NCI-H82 treated with DMSO at 0.1 percent for 48 hours (cell line): Measurements from ENCODE around the gene PACRG.
A peak's percentile ranks its signal among the peaks of the same experiment; 100 is the strongest.
"Not testable (repeated sequence)": the region's sequence is repeated elsewhere in the genome, so short reads cannot be mapped to it uniquely, and the experiment has no call there.

Experiments used
- DNase-seq: peaks from one replicate; lab custom pipeline; 2025; ENCODE audit not compliant: unreplicated experiment; lab: John Stamatoyannopoulos, UW

Gene PACRG

DNA sequence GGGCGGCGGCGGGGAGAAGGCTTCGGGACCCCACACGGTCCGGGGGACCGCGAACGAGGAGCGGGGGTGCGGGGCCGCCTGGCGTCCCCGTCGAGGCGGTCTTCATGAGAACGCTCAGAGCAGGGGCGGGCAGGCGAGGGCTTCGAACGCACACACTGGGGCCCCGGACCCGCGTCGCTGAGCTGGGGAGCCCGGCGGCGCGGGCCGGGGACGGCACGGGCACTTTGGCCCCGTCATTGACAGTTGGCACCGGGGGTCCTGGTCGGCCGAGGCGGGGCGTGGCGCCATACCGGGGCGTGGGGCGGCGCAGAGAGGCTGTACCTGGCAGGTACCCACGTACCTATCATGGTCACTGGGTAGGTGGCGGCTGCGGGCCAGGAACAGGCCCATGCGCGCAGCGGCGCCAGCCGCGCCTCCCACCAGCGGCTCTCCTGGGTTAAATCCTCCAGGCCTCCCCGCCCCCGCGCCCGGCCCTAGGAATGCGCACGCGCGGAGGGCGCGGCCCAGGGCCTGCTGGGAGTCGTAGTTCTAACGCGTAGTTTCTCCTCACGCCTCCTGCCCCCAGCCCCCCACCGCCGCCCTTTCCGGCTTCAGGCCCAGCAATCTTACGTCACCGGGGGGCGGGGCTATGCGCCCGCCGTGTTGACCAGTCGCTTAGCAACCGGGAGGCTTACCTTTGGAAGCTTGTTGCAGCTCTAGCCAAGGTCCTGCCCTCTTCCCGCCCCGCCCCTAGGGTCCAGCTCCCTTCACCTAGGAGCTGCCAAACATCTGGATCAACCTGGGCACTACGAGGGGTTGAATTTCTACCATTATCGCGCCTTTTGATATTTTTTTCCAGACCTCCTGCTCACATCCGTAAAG, at the start of gene PACRG, which contains the start of gene PRKN:
PACRG (plus strand) TSS at position 653 of the 861 bp plus-strand sequence.
PRKN (minus strand) TSS at position 445 of the 861 bp plus-strand sequence.
- peak; percentile 98 for DNase-seq

GRCh38 chr6:162678896-162679295, 48.9 kb upstream of the PACRG start:
- not testable (repeated sequence) for DNase-seq

GRCh38 chr6:162679681-162680080, 48.1 kb upstream of the PACRG start:
- no peak for DNase-seq

DNA sequence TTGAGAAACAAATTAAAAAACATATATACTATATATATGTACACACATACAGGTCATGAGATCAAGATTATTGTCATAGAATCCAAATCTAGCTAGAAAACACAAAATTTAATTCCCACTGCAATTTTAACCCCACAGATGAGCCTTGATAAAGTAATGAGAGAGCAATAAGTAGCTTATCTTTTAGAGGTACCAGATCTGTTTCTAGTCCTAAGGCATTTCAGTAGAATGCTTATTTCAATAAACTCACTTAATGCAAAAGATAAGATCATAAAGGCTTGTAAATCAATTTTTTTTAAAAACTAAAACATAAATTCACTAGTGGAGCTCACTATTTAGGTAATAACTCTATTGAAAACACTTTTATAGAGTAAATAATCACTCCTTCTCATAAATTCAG, 47.4 kb upstream of the PACRG start:
- DNase-seq = no peak

DNA sequence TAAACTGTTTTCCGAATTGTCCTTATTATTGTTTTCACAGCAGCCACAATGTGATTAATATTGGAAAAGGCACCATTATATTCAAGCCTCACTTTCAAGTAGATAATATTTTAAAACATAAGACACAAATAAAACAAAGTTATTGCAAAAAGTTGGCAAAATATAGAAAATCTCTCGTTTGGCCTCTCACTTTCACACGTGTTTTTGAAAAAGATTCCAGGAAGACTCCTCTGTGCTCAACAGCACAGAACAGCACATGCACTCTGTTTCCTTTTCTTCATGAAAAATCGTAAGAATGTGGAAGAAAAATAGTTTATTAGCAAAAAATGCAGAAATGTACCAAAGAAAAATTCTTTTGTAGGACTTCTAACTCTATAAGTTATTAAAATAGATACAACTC, 46.9 kb upstream of the PACRG start:
- DNase-seq = no peak

GRCh38 chr6:162681447-162681846, 46.3 kb upstream of the PACRG start:
- no peak for DNase-seq

DNA sequence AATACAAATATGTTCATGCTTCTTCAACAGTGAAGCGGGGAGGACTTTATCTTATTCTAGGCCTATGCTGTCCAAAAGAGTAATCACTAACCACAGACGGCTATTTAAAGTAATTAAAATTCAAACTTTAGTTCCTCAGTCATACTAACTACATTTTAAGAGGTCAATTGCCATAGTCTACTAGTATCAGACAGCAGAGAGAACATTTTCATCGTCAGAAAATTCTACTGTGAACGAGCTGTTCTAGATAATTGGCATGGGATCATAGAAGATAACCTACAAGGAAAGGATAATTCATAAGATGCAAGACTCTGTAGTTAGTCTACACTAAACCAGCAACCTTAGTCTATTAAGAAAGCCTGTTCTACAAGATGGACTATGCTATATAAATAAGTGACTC, 44.6 kb upstream of the PACRG start:
- DNase-seq = no peak

GRCh38 chr6:162684052-162684451, 43.7 kb upstream of the PACRG start:
- DNase-seq = no peak

GRCh38 chr6:162684961-162685360, 42.8 kb upstream of the PACRG start:
- no peak for DNase-seq

DNA sequence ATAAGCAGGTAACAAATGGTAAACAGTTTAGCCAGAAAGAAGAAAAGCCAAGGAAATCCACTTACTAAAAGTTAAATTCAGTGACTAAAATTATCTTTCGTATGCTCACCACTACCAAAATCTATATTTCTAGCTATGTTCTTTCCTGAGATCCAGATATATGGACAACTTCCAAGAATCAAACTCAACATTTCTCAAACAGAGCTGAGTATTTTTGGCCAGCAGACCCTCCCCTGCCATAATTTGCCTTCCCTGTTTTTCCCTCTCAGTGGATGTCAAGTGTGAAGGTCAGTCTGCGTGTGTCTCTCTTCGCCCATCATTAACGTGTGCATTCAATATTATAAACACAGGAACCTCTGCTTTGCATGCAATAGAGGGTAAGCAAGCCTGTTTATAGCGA, 42.2 kb upstream of the PACRG start:
- DNase-seq = no peak

GRCh38 chr6:162688751-162689345, 38.9 kb upstream of the PACRG start:
- no peak for DNase-seq

DNA sequence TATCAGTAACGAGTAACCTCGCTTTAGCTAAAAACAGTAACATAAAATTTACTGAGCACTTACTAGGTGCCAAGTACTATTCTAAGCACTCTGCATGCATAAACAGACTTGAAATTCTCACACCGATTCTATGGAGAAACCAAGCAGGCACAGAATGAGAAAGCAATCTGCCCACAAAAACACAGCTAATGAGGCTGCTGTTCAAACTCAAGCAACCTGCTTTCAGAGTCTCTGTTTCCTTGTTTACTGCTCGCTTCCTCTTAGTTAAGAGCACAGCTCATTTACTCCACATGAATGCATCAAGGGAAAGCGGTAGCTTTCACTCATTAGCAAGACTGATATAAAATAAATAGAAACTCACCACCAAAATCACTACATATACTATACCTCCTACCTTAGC, 37.6 kb upstream of the PACRG start:
- DNase-seq = no peak

DNA sequence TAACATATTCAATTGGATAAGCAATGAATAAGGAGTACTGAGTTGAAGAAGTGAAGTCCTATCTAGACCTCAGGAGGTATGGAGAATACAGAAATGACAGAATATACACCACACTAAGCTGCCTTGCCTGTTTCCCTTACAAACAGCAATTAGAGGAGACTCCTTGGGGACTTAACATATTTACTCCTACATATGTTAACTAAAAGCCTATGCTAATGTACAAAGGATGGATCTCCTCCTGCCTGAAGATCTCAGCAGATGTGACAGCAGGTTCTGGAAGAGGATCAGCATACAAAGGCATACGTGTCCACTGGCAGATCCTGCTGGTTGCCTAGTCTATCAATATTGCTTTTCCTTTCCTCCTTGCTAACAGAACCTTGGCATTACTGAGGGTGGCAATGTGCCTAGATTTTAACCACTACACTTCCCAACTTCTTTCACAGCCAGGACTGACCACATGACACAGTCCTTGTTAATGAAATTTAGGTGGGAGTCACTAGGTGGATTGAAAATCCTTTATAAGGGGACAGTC, 29.8 kb upstream of the PACRG start:
- DNase-seq = no peak

- DNase-seq = no peak
These were observed 29.3 kb upstream of the PACRG start for GRCh38 chr6:162698440-162698839.

DNA sequence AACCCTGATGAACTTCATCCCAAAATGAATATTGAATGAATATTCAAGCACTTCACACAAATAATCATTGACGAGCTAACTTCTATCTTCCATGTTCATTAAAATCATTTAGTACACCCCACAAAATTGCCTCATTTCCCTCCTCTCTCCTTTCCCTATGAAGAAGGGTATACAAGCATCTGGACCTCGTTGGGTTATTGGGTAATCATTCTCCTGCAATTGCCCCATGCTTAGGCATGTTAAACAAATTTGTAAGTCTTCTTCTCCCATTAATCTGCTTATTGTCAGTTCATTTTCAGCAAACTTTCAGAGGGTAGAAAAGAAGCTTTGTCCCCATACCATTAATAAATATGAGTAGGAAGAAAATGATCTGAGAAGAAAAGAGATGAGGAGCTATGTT, 27.8 kb upstream of the PACRG start:
- DNase-seq = no peak

DNA sequence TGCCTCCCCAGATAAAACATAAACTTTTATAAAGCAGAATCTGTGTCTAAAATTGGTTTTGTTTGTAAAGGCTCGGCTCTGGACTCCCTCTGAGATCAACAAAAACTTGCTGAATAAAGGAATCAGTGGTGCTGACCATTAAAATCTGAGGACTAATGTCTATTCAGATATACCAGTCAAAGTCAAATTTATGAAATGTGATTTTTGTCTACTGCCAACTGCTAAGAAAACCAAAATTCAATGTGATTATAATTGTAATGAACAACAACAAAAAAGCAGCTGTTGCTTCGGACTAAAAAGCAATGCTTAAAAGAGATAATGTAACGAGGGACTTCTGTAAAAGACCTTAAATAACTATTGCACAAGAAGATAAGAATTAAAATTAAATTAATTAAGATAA, 26.8 kb upstream of the PACRG start:
- no peak for DNase-seq

DNA sequence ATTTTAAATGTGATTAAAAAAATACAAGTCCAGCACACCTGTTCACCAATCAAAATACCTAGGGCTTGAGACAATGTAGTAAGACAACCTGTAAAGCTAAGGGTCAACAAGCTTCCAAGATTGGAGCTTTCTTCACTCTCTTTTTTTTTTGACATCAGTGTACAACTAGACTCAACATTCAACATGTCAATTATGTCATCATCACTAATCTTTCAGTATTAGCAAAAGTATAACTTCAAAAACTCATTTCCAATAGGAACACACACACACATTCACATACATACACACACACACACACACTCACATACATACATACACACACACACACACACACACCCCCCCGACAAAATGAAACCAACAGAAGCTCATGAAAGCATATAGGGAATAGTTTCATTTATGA, 26.2 kb upstream of the PACRG start:
- DNase-seq = no peak

DNA sequence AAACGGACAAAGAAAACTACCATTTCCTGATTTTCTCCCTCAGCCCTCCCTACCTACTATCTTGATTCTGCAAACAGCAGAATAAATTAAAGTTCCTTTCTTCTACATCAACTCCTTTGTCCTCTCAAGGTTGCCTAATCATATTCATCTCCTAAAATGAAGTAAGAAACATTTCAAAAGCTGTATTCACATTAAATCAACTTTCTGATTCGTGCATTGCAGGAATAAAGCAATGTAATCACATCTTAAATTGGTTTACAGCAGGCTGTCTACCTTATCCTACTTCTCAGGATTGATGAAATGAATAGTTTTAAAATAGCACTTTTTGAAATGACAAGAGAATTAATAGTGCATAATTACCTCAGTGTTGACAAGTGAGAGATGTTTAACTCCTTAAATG, 25.3 kb upstream of the PACRG start:
- no peak for DNase-seq

DNA sequence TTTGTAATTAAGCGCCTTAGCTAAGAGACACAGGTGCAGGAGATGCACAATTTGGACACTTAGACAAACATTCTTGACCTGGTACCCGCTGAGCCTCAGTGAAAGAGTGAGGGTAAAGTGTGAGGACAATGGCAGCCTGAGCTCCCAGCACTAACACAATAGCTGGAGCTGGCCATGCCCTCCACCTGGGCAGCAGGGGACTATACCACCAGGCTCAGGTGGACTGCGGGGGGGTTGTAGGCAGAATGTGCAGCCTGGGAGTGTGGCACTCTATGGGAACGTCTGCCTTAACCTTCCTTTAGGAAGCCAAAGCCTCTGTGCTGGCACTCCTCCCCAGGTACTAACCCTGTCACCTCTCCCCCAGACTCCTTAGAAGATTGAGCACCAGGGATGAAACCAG, 23.8 kb upstream of the PACRG start:
- DNase-seq = no peak

DNA sequence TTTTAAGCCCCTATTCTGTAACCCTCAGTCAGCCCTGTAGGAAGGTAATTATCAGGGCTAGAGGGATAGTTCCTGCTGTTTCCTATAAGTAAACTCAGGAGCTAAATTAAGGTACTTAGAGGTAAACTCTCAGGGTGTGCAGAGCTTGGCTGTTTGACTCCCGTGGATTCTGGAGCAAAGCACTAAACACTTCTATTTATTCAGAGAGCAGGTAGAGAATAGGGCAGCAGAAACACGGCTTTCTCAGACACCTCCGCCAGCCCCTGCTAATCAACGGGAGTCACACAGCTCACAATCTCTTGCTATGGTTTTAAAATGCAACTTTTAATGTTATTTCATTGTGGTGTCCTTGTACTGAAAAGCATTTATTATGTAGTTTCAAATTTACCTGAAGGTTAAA, 22.0 kb upstream of the PACRG start:
- DNase-seq = no peak

GRCh38 chr6:162706232-162706631, 21.5 kb upstream of the PACRG start:
- no peak for DNase-seq

- DNase-seq = no peak
These were observed 18.8 kb upstream of the PACRG start for GRCh38 chr6:162708971-162709370.
